Natural killer cell (primary cell): Measurements from ENCODE around the gene GAMT. TPM values are rescaled to one million over a fixed set of nuclear protein-coding genes. Genes with fewer than 3 reads are reported as not detected.
A peak's percentile ranks its signal among the peaks of the same experiment; 100 is the strongest.

Source experiments
- ATAC-seq, 3 donors: fragments of 150-1000 bp in 2 of 3; fragments of 200-7000 bp in 1 of 3; cut with Tn5 transposase; 1 replicate in 1 of 3; 2 replicates in 2 of 3; pipeline ENCODE4 v1.10.0; 2021; ENCODE audit warnings: mild to moderate bottlenecking in 2 of 3, moderate library complexity in 2 of 3
- DNase-seq, 2 donors: peaks; one replicate each; pipeline versions ENCODE4 v3.0.0 to v3.0.0-alpha.2; 2013 to 2021; ENCODE audit warnings: mixed read lengths in 1 of 2
- H3K27ac ChIP-seq: one replicate; pipeline ENCODE4 v1.5.1; 2013; ENCODE audit warnings: mild to moderate bottlenecking, low read length
- H3K27me3 ChIP-seq: one replicate; pipeline ENCODE4 v1.6.1; 2013; ENCODE audit warnings: low read length; ENCODE audit not compliant: control insufficient read depth, insufficient read depth
- H3K36me3 ChIP-seq: one replicate; pipeline ENCODE4 v1.6.1; 2013; ENCODE audit warnings: low read length; ENCODE audit not compliant: control insufficient read depth, insufficient read depth
- H3K4me1 ChIP-seq: one replicate; pipeline ENCODE4 v1.6.1; 2013; ENCODE audit warnings: low read length; ENCODE audit not compliant: control insufficient read depth, insufficient read depth
- H3K4me3 ChIP-seq: one replicate; pipeline ENCODE4 v1.5.1; 2013; ENCODE audit warnings: low read length
- H3K9me3 ChIP-seq: one replicate; pipeline ENCODE4 v1.6.1; 2013; ENCODE audit warnings: low read length; ENCODE audit not compliant: control insufficient read depth, insufficient read depth
- H3K27ac Mint-ChIP-seq, 2 donors: one replicate each; pipeline ENCODE4 v1.8.0; 2022; ENCODE audit warnings: mild to moderate bottlenecking in 2 of 2, mixed read lengths in 2 of 2, moderate library complexity in 1 of 2
- H3K27me3 Mint-ChIP-seq, 2 donors: one replicate each; pipeline ENCODE4 v1.8.0; 2022; ENCODE audit warnings: low read depth in 2 of 2, mixed read lengths in 2 of 2
- H3K36me3 Mint-ChIP-seq: one replicate; pipeline ENCODE4 v1.8.0; 2022; ENCODE audit warnings: mixed read lengths
- H3K4me1 Mint-ChIP-seq, 2 donors: one replicate each; pipeline ENCODE4 v1.8.0; 2022; ENCODE audit warnings: mixed read lengths in 2 of 2
- H3K4me3 Mint-ChIP-seq: one replicate; pipeline ENCODE4 v1.8.0; 2022; ENCODE audit warnings: mild to moderate bottlenecking, moderate library complexity, mixed read lengths
- H3K9me3 Mint-ChIP-seq, 2 donors: one replicate each; pipeline ENCODE4 v1.8.0; 2022; ENCODE audit warnings: mixed read lengths in 2 of 2
- WGBS: methylation state at CpG from one replicate; pipeline ENCODE4 v1.1.7; 2013; ENCODE audit warnings: missing lambda C conversion rate; ENCODE audit not compliant: insufficient coverage; 5-methylcytosine and 5-hydroxymethylcytosine counted together
- intact Hi-C: fragments of 100-400 bp; cut with micrococcal nuclease; formaldehyde crosslinking; loops from one replicate; pipeline ENCODE4 v1.14.2; 2022
- total RNA-seq, 4 donors: library from RNA; stranded (reverse); fragments of 120-200 nt in 1 of 4; gene quantifications; one replicate each; pipeline versions ENCODE4 v1.2.3 to v1.2.4, GENCODE V29; 2013 to 2022
- TF ChIP-seq, protein P1 (sequence below): fragments of 200-600 bp; IDR thresholded peaks from one replicate; pipeline ENCODE4 v1.8.0; 2022; ENCODE audit warnings: antibody characterized with exemption

The GAMT gene
- total RNA-seq, 3 donors from 2014 or later (not counting 1 experiment from before 2014, with no cell fraction given), result 5.1 to 7.5 (median 7.1) TPM

DNA sequence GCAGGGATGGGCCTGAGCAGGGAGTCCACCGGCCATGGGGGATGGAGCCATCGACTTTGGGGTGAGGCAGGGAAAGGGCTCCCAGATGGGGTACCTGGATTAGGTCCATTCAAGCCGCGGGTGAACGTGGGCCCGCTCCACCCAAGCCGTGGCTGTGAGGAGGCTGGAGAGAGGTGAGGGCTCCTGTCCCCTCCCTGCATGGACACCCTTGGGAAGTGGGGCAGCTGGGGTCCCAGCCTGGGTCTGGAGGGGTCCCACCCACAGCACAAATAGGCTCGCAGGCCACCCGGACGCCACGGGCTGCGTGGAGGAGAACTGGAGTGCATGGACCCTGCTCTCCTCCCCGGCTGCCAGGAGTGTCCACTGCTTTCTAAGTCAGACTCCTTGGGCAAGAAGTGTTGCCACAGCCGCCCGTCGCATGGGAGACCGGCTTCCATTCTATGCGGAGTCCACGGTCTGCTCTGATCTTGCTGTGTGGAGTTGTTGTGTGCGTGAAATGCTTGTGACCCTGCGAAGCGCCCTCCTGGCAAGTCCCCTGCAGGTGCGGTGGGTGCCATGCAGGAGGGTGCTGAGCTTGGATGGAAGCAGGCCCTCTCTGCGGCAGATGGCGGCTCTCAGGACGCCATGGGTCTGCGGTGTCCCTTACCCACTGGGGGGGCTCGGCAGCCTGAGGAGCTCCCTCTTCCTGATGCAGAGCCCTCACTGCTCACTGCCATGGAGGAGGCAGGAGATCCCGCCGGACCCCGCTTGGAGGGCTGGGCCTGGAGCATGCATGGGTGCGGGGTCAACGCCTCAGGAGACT, 8.1 kb upstream of the GAMT start:
- no peaks in the 10 kb centered on the region for H3K36me3 Mint-ChIP-seq

GRCh38 chr19:1408300-1409203, 7.2 kb upstream of the GAMT start:
- H3K27me3 ChIP-seq, result no peaks in the 10 kb centered on the region
- TF ChIP-seq, protein P1, sequence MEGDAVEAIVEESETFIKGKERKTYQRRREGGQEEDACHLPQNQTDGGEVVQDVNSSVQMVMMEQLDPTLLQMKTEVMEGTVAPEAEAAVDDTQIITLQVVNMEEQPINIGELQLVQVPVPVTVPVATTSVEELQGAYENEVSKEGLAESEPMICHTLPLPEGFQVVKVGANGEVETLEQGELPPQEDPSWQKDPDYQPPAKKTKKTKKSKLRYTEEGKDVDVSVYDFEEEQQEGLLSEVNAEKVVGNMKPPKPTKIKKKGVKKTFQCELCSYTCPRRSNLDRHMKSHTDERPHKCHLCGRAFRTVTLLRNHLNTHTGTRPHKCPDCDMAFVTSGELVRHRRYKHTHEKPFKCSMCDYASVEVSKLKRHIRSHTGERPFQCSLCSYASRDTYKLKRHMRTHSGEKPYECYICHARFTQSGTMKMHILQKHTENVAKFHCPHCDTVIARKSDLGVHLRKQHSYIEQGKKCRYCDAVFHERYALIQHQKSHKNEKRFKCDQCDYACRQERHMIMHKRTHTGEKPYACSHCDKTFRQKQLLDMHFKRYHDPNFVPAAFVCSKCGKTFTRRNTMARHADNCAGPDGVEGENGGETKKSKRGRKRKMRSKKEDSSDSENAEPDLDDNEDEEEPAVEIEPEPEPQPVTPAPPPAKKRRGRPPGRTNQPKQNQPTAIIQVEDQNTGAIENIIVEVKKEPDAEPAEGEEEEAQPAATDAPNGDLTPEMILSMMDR, result no peak
- peaks cover 3% of the 10 kb centered on the region for H3K36me3 ChIP-seq
- Mint-ChIP-seq H3K4me1 (peaks cover 53 to 61% of the 10 kb centered on the region in 2 donors), H3K36me3 (no peaks in the 10 kb centered on the region), H3K4me3 (peak overlapping the region; percentile 95), H3K27me3 (no peaks in the 10 kb centered on the region), H3K9me3 (no peaks in the 10 kb centered on the region), H3K27ac (peak overlapping the region; percentile 91 to 94)
- peak; percentile 15 to 27 (median 16) for ATAC-seq
- peak; percentile 57 to 78 for DNase-seq
- H3K9me3 ChIP-seq, result no peaks in the 10 kb centered on the region
- under 1% methylated on average over 59 of the region's 69 CpGs for WGBS
- H3K4me1 ChIP-seq, result peaks cover 59% of the 10 kb centered on the region
- peak overlapping the region; percentile 99 for H3K27ac ChIP-seq
- peak overlapping the region; percentile 99 for H3K4me3 ChIP-seq
- intact Hi-C loops, result loop anchor here (10.0 kb wide), 1 partner anchor 196 kb away; the partner anchor contains the start of gene UQCR11

More for the DNA sequence above, 8.1 kb upstream of the GAMT start:
- H3K27ac Mint-ChIP-seq, result peak overlapping the region; percentile 91 to 94
- H3K9me3 Mint-ChIP-seq, result no peaks in the 10 kb centered on the region
- Histone ChIP-seq H3K4me3 (peak overlapping the region; percentile 99), H3K9me3 (no peaks in the 10 kb centered on the region), H3K27me3 (no peaks in the 10 kb centered on the region), H3K36me3 (peaks cover 4% of the 10 kb centered on the region), H3K4me1 (peaks cover 68% of the 10 kb centered on the region), H3K27ac (peak overlapping the region; percentile 99)
- H3K27me3 Mint-ChIP-seq, result no peaks in the 10 kb centered on the region
- H3K4me3 Mint-ChIP-seq, result peak overlapping the region; percentile 95
- ATAC-seq (no peak), DNase-seq (no peak)
- H3K4me1 Mint-ChIP-seq, result peaks cover 55 to 66% of the 10 kb centered on the region in 2 donors
- WGBS, result 68% methylated on average over 33 of the region's 33 CpGs
- TF ChIP-seq, protein P1, result no peak
- intact Hi-C loops, result loop anchor here (10.0 kb wide), 1 partner anchor 195 kb away; the partner anchor contains the start of gene UQCR11

- WGBS, result under 1% methylated on average over 121 of the region's 121 CpGs
Observed at GRCh38 chr19:1407528-1408299, 6.4 kb upstream of the GAMT start, which contains the start of gene DAZAP1. Gene DAZAP1, plus strand, starts transcription at chr19:1407586. Its CDS starts 188 bp downstream, at chr19:1407774.

More at GRCh38 chr19:1407528-1408299, 6.4 kb upstream of the GAMT start, which contains the start of gene DAZAP1:
- TF ChIP-seq, protein P1, result no peak
- peak in 2 of 3 donors; percentile 20 to 29 for ATAC-seq
- H3K27ac Mint-ChIP-seq, result peak within 1 kb of the TSS; percentile 91 to 94
- peaks cover 58% of the 10 kb centered on the region for H3K4me1 ChIP-seq
- no peaks in the 10 kb centered on the region for H3K9me3 ChIP-seq
- peaks cover 54 to 56% of the 10 kb centered on the region in 2 donors for H3K4me1 Mint-ChIP-seq
- peak; percentile 58 to 67 for DNase-seq
- intact Hi-C loops, result loop anchor here (1.0 to 10.0 kb wide), 4 partner anchors 24 to 611 kb away; partner anchors contain the start of genes NDUFS7, PTBP1, RPS15 and UQCR11
- H3K4me3 Mint-ChIP-seq, result peak within 1 kb of the TSS; percentile 95
- H3K27me3 Mint-ChIP-seq, result peaks cover 0 to 2% of the 10 kb centered on the region in 2 donors
- no peaks in the 10 kb centered on the region for H3K9me3 Mint-ChIP-seq
- H3K4me3 ChIP-seq, result peak within 1 kb of the TSS; percentile 99
- no peaks in the 10 kb centered on the region for H3K36me3 ChIP-seq
- peak within 1 kb of the TSS; percentile 99 for H3K27ac ChIP-seq
- H3K36me3 Mint-ChIP-seq, result no peaks in the 10 kb centered on the region
- H3K27me3 ChIP-seq, result peaks cover under 1% of the 10 kb centered on the region
